Measurements from ENCODE around the gene GGA1. TPM values are rescaled to one million over a fixed set of nuclear protein-coding genes. Genes with fewer than 3 reads are reported as not detected.

The GGA1 gene
- total RNA-seq, 3 donors from 2014 or later: 36.6 to 63.9 (median 54.7) TPM

DNA sequence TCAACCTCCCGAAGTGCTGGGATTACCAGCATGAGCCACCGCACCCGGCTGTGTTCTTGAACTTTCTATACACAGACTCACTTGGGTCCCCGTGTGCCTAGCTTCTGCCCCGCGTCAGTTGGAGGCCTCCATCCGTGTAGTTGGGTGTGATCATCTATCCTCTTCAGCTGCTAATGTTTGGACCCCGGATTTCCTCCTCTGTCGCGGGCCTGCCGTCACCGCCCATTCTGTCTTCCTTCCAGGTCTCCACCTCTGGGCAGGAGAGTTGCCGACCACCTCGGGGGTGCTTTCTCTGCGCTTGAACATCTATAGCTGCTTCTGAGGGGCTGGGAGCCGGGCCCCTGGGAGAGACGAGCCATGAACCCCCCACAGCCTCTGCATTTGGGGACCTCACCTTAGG is 42.8 kb upstream of the GGA1 start:
- peaks cover 7 to 36% of the 10 kb centered on the region in 2 donors for H3K4me1 ChIP-seq
- DNase-seq (ENCODE audit: low spot score in 2 of 2): no peak
- H3K27me3 ChIP-seq: no peaks in the 10 kb centered on the region
- peak overlapping the region; percentile 80 to 99 for H3K27ac ChIP-seq
- no peaks in the 10 kb centered on the region for H3K9me3 ChIP-seq
- TF ChIP-seq, protein P1, sequence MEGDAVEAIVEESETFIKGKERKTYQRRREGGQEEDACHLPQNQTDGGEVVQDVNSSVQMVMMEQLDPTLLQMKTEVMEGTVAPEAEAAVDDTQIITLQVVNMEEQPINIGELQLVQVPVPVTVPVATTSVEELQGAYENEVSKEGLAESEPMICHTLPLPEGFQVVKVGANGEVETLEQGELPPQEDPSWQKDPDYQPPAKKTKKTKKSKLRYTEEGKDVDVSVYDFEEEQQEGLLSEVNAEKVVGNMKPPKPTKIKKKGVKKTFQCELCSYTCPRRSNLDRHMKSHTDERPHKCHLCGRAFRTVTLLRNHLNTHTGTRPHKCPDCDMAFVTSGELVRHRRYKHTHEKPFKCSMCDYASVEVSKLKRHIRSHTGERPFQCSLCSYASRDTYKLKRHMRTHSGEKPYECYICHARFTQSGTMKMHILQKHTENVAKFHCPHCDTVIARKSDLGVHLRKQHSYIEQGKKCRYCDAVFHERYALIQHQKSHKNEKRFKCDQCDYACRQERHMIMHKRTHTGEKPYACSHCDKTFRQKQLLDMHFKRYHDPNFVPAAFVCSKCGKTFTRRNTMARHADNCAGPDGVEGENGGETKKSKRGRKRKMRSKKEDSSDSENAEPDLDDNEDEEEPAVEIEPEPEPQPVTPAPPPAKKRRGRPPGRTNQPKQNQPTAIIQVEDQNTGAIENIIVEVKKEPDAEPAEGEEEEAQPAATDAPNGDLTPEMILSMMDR (IDR thresholded peaks at IDR 0.05): no peak
- TF ChIP-seq POLR2A (IDR thresholded peaks at IDR 0.05) (no peak), POLR2AphosphoS5 (IDR thresholded peaks at IDR 0.05) (no peak)
- peak overlapping the region in 1 of 3 donors; percentile 17 for H3K4me3 ChIP-seq
- no peaks in the 10 kb centered on the region for H3K36me3 ChIP-seq
- intact Hi-C loops (cut with DNase I; ENCODE audit: low total_unique reads): no loop called here

DNA sequence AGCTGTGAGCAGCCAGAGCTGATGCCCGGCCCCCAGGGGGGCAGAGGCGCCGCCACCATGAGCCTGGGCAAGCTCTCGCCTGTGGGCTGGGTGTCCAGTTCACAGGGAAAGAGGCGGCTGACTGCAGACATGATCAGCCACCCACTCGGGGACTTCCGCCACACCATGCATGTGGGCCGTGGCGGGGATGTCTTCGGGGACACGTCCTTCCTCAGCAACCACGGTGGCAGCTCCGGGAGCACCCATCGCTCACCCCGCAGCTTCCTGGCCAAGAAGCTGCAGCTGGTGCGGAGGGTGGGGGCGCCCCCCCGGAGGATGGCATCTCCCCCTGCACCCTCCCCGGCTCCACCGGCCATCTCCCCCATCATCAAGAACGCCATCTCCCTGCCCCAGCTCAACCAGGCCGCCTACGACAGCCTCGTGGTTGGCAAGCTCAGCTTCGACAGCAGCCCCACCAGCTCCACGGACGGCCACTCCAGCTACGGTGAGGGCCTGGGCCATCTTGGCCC is 42.3 kb upstream of the GGA1 start:
- Histone ChIP-seq H3K27ac (peak overlapping the region; percentile 80 to 99), H3K36me3 (no peaks in the 10 kb centered on the region), H3K4me1 (peaks cover 7 to 36% of the 10 kb centered on the region in 2 donors), H3K27me3 (no peaks in the 10 kb centered on the region), H3K9me3 (no peaks in the 10 kb centered on the region), H3K4me3 (peak overlapping the region in 1 of 3 donors; percentile 17)
- no peak for DNase-seq (ENCODE audit: low spot score in 2 of 2)
- TF ChIP-seq POLR2A (IDR thresholded peaks at IDR 0.05): no peak
- intact Hi-C loops (cut with DNase I; ENCODE audit: low total_unique reads): no loop called here

DNA sequence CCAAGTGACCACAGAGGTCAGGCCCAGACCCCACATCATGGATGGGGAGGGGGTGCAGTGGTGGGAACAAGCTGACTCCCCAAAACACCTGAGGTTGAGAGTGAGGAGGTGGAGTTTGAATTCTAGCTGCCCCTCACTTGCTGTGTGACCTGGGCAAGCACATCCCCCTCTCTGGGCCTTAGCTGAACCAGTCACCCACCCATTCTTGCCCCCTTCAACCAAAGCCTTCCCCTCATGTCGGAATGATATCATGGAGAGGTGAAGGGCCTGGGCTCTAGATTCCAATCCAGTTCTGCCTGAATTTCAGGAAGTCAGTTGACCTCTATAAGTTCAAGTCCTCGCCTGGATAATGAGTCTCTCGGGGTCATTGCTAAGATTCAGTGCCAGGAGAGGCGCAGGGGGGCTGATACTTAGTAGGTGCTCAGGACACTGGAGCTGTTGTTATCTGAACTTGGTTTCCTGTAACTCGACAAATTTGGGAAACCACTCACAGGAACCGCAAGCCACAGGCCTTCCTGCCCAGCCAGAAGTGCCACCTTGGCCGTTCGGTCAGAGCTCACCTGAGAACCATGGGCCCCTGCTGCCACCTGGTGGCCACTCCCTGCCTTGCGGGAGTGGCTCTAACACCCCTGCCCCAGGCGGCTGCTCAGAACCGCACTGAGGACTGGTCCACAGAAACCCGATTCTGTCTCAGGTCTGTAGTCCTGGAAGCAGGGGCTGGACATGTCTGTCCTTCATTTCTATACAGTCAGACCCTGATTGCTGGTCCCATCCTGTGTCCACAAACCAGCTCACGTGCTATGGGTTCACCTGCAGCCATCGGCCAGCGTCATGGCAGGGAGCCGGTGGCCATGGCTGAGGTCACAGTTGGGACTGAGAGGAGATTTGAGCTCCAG is 41.5 kb upstream of the GGA1 start:
- intact Hi-C loops (cut with DNase I; ENCODE audit: low total_unique reads): no loop called here
- no peaks in the 10 kb centered on the region for H3K9me3 ChIP-seq
- TF ChIP-seq POLR2AphosphoS5 (IDR thresholded peaks at IDR 0.05): peak; percentile 61 to 83 (median 70)
- no peak for TF ChIP-seq POLR2A (IDR thresholded peaks at IDR 0.05)
- TF ChIP-seq, protein P1 (IDR thresholded peaks at IDR 0.05): peak; percentile 98 to 99 (median 98)
- H3K4me3 ChIP-seq: peak overlapping the region in 1 of 3 donors; percentile 17
- no peaks in the 10 kb centered on the region for H3K36me3 ChIP-seq
- no peaks in the 10 kb centered on the region for H3K27me3 ChIP-seq
- peaks cover 6 to 33% of the 10 kb centered on the region in 2 donors for H3K4me1 ChIP-seq
- peak overlapping the region; percentile 80 to 99 for H3K27ac ChIP-seq
- DNase-seq (ENCODE audit: low spot score in 2 of 2): peak; percentile 90 to 92

GRCh38 chr22:37568012-37568411 is 40.6 kb upstream of the GGA1 start:
- no peaks in the 10 kb centered on the region for H3K9me3 ChIP-seq
- H3K27ac ChIP-seq: no peak overlapping the region
- no peaks in the 10 kb centered on the region for H3K27me3 ChIP-seq
- H3K4me3 ChIP-seq: no peak overlapping the region
- H3K4me1 ChIP-seq: peaks cover 3 to 24% of the 10 kb centered on the region in 2 donors
- TF ChIP-seq POLR2A (IDR thresholded peaks at IDR 0.05) (no peak), POLR2AphosphoS5 (IDR thresholded peaks at IDR 0.05) (no peak)
- TF ChIP-seq, protein P1 (IDR thresholded peaks at IDR 0.05): no peak
- H3K36me3 ChIP-seq: no peaks in the 10 kb centered on the region
- intact Hi-C loops (cut with DNase I; ENCODE audit: low total_unique reads): no loop called here
- DNase-seq (ENCODE audit: low spot score in 2 of 2): no peak

DNA sequence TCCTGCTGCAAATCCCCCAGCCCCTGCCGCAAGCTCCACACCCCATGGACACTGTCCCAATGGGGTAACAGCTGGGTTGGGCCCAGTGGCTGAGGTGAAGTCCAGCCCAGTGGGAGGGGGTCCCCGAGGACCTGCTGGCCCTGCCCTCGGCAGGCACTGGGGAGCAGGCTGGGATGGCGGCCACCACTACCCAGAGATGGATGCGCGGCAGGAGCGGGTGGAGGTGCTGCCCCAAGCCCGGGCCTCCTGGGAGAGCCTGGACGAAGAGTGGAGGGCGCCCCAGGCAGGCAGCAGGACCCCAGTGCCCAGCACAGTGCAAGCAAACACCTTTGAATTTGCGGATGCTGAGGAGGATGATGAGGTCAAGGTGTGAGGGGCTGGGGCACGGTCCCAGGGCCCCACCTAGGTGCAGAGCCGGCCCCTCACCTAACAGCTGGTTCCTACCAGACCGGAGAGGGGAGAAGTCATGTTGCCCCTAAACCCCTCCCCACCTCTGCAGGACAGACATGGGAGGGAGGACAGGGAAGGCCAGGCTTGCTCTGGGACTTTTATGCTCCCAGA is 40.1 kb upstream of the GGA1 start:
- TF ChIP-seq POLR2A (IDR thresholded peaks at IDR 0.05): no peak
- TF ChIP-seq, protein P1 (IDR thresholded peaks at IDR 0.05): no peak
- TF ChIP-seq POLR2AphosphoS5 (IDR thresholded peaks at IDR 0.05): no peak
- Histone ChIP-seq H3K27me3 (no peaks in the 10 kb centered on the region), H3K4me3 (no peak overlapping the region), H3K9me3 (no peaks in the 10 kb centered on the region), H3K27ac (peak overlapping the region; percentile 65 to 79), H3K36me3 (no peaks in the 10 kb centered on the region), H3K4me1 (peaks cover 3 to 21% of the 10 kb centered on the region in 2 donors)
- no peak for DNase-seq (ENCODE audit: low spot score in 2 of 2)
- intact Hi-C loops (cut with DNase I; ENCODE audit: low total_unique reads): no loop called here

Data from breast epithelium (tissue), 4 donors.